Fibroblast of pulmonary artery (primary cell): ENCODE data around the gene CCDC57.

ENCODE experiments used
- DNase-seq: peaks from one replicate; pipeline ENCODE4 v3.0.0-alpha.2; 2010; ENCODE audit warnings: low read depth
- H3K4me3 ChIP-seq: replicated peaks from 2 replicates; pipeline ENCODE4 v1.5.1; 2011; ENCODE audit warnings: low read depth, mild to moderate bottlenecking, control low read depth, low read length, moderate library complexity
- TF ChIP-seq, protein P1 (sequence below): IDR thresholded peaks from 2 replicates; pipeline ENCODE4 v1.5.1; 2011; ENCODE audit warnings: mild to moderate bottlenecking, control low read depth, low read length, inconsistent platforms; ENCODE audit errors: missing control alignments

Gene CCDC57

DNA sequence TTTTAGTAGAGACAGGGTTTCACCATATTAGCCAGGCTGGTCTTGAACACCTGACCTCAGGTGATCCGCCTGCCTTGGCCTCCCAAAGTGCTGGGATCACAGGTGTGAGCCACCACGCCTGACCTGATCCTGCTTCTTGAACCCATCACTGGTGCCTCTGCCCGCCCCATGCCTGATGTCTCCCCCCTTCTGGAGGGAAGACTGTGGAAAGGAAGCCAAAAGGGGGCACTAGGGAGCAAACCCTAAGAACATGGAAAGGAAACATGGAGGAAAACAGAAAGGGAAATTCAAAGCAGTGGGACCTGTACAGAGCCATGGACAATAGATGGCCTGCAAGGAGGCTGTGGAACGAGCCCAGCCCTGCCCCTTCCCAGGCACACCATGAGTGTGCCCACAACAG, 83.5 kb downstream of the CCDC57 start:
- TF ChIP-seq, protein P1, sequence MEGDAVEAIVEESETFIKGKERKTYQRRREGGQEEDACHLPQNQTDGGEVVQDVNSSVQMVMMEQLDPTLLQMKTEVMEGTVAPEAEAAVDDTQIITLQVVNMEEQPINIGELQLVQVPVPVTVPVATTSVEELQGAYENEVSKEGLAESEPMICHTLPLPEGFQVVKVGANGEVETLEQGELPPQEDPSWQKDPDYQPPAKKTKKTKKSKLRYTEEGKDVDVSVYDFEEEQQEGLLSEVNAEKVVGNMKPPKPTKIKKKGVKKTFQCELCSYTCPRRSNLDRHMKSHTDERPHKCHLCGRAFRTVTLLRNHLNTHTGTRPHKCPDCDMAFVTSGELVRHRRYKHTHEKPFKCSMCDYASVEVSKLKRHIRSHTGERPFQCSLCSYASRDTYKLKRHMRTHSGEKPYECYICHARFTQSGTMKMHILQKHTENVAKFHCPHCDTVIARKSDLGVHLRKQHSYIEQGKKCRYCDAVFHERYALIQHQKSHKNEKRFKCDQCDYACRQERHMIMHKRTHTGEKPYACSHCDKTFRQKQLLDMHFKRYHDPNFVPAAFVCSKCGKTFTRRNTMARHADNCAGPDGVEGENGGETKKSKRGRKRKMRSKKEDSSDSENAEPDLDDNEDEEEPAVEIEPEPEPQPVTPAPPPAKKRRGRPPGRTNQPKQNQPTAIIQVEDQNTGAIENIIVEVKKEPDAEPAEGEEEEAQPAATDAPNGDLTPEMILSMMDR = peak; percentile 25
- H3K4me3 ChIP-seq = no peak overlapping the region
- DNase-seq = no peak

DNA sequence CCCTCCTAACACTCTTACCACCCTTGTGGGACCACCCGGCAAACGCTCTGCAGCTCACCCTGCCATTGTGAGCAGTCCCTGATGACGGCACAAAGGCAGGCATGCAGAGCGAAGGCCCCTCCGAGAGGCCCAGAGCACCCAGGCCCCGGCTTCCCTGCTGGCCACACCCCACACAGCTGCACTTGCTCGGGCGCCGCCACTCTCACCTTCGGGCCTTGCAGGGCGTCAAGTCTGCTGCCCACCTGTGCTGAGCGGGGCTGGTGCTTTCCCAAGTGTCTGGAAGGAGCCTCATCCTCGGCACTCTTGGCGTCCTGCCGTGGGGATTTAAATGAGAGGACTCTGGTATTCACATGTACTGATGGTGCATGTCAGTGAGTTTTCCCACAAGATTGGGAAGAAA, 84.4 kb downstream of the CCDC57 start:
- TF ChIP-seq, protein P1 = no peak
- no peak for DNase-seq
- H3K4me3 ChIP-seq = no peak overlapping the region

DNA sequence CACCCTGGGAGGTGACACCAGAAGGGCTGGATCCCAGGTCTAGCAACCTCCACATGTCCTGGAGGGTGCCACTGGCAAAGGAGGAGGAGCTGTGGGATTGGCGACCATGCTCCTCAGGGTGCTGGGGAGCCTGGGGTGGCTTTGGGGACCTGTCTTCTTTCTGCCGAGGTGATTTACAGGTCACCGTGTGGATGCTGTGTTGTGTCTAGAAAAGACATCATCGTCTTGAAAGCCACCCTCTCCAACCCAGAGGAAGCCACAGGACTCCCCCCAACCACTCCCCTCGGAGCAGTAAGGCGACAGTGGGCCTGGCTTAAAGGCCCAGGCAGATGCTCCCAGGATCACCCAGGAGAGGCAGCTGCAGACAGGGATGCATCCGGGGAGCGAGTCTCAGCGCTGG, 84.9 kb downstream of the CCDC57 start:
- DNase-seq = no peak
- no peak overlapping the region for H3K4me3 ChIP-seq
- TF ChIP-seq, protein P1 = no peak

DNA sequence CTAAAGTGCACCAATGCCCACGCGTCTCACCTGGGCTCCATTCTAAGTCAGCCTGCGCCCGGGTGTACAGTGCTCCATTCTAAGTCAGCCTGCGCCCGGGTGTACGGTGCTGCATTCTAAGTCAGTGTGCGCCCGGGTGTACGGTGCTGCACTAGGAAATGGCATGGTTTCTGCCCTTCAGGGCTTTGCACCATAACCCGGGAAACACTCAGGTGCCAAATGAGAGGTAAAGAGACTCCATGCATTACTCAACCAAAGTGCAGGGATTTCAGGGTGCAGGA, 85.4 kb downstream of the CCDC57 start:
- DNase-seq = no peak
- H3K4me3 ChIP-seq = no peak overlapping the region
- TF ChIP-seq, protein P1 = no peak

- TF ChIP-seq, protein P1 = no peak
- no peak overlapping the region for H3K4me3 ChIP-seq
- DNase-seq = no peak
These were observed 85.9 kb downstream of the CCDC57 start for GRCh38 chr17:82126556-82127314.

DNA sequence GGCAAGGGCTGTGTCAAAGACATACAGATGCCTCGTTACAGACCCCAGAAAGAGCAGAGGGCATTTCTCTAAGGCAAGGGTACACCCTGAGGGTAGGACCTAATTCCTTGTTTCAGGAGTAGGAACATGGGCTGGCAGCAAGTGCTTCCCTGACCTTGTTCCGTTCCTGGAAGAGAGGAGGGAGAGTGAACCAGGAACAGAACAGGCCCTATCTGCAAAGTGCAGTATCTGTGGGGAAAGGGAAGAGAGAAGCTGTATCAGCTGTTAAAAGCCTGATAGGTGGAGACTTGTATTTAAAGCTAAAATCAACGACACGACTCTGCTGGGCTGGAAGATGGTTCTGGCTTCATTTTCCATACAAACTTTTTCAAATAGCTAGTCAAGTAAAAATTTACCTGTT, 88.5 kb downstream of the CCDC57 start:
- no peak for DNase-seq
- H3K4me3 ChIP-seq = no peak overlapping the region
- TF ChIP-seq, protein P1 = no peak
